Measurements from ENCODE around the gene DGKA.

- TF ChIP-seq POLR2AphosphoS5 (IDR thresholded peaks at IDR 0.05; ENCODE audit: borderline replicate concordance, low read depth, low read length) (no peak), EZH2 (IDR thresholded peaks at IDR 0.05) (no peak)
These were observed 7.0 kb downstream of the DGKA start for GRCh38 chr12:55937981-55938380.
